AG10803 (cell line): ENCODE results near the gene RAB3GAP2.
A peak's percentile ranks its signal among the peaks of the same experiment; 100 is the strongest.

ENCODE experiments used
- DNase-seq: peaks from one replicate; pipeline ENCODE4 v3.0.0; 2010; ENCODE audit warnings: low read depth
- H3K4me3 ChIP-seq: 2 replicates; pipeline ENCODE4 v1.5.1; 2011; ENCODE audit warnings: mild to moderate bottlenecking, low read length, control low read depth
- CTCF ChIP-seq: conservative IDR thresholded peaks from 2 replicates; pipeline ENCODE4 v1.5.1; 2011; ENCODE audit warnings: mild to moderate bottlenecking, low read length, control low read depth, inconsistent platforms

RAB3GAP2 gene

GRCh38 chr1:220272047-220272840 lies at the start of gene RAB3GAP2:
Gene RAB3GAP2, minus strand, starts transcription at chr1:220272453. Its CDS starts 116 bp downstream, at chr1:220272337.
- H3K4me3 ChIP-seq, result peak within 1 kb of the TSS; percentile 96
- TF ChIP-seq CTCF, result peak; percentile 12; the same call in 1 of the 2 replicates
- peak; percentile 90 for DNase-seq

GRCh38 chr1:220321758-220322157 lies 49.5 kb upstream of the RAB3GAP2 start:
- TF ChIP-seq CTCF, result no peak
- no peak overlapping the region for H3K4me3 ChIP-seq
- DNase-seq, result no peak

- H3K4me3 ChIP-seq, result no peak overlapping the region
- TF ChIP-seq CTCF, result no peak
- DNase-seq, result no peak
Observed at GRCh38 chr1:220320709-220321108, 48.5 kb upstream of the RAB3GAP2 start.

- no peak for DNase-seq
- no peak for TF ChIP-seq CTCF
- H3K4me3 ChIP-seq, result no peak overlapping the region
Observed at GRCh38 chr1:220318673-220319072, 46.4 kb upstream of the RAB3GAP2 start.

GRCh38 chr1:220317161-220317560 lies 44.9 kb upstream of the RAB3GAP2 start:
- H3K4me3 ChIP-seq, result no peak overlapping the region
- TF ChIP-seq CTCF, result no peak
- no peak for DNase-seq

- H3K4me3 ChIP-seq, result no peak overlapping the region
- DNase-seq, result no peak
- no peak for TF ChIP-seq CTCF
Observed at GRCh38 chr1:220316305-220316704, 44.1 kb upstream of the RAB3GAP2 start.
